Hepatic stellate cell (primary cell): ENCODE results near the gene RAB11FIP3.

Experiments
- DNase-seq: peaks from one replicate; pipeline ENCODE4 v3.0.0; 2011; ENCODE audit warnings: low spot score

Gene RAB11FIP3

GRCh38 chr16:519425-519824 lies 94.0 kb downstream of the RAB11FIP3 start:
- no peak for DNase-seq

DNA sequence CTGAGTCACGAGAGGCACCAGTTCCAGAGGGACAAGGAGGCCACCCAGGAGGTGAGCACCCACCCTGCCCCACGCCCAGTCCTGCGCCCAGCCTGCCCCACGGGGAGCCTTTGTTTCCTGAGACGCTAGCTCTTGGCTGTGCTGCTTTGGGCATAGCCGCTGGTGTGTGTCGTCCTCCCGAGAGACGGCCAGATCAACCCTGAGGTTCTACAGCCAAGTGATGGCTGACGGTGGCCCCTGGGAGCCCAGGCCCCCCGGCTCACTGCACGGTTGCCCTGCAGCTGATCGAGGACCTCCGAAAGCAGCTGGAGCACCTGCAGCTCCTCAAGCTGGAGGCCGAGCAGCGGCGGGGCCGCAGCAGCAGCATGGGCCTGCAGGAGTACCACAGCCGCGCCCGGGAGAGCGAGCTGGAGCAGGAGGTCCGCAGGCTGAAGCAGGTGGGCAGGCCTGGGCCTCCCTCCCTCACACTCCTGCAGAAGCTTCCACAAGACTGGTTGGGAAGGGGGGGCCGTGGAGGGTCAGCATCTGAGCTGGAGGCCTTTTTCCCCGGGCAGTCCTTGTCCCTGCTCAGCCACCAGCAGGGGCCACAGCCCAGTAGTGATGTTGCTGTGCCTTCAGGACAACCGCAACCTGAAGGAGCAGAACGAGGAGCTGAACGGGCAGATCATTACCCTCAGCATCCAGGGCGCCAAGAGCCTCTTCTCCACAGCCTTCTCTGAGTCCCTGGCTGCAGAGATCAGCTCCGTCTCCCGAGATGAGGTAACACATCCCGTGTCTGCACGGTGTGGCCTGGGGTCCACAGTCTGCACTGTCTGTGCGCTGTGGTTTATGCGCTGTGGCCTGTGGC lies 94.6 kb downstream of the RAB11FIP3 start:
- no peak for DNase-seq

DNA sequence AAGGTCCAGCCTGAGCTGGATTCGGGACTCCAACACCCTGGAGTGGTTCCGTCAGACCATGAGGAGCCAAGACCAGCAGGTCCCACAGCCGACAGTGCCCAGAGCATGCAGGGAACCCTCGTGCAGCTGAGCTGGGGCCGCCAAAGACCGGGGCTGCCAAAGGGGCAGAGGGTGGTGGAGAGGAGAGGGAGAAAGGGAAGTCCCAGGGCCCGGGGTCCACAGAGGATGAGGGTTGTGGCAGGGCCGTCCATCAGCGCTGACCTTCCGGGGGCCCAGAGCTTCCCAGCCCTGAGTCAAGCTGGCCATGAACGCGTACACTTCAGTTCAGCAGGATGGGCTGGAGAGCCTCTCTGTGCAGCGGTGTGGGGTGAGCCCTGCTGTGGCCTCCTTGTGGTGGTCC lies 95.4 kb downstream of the RAB11FIP3 start:
- DNase-seq, result no peak

GRCh38 chr16:521381-522210 lies 96.1 kb downstream of the RAB11FIP3 start:
- no peak for DNase-seq

GRCh38 chr16:522320-523096 lies 97.1 kb downstream of the RAB11FIP3 start:
- DNase-seq, result no peak

GRCh38 chr16:523097-523741 lies 97.8 kb downstream of the RAB11FIP3 start:
- no peak for DNase-seq

DNA sequence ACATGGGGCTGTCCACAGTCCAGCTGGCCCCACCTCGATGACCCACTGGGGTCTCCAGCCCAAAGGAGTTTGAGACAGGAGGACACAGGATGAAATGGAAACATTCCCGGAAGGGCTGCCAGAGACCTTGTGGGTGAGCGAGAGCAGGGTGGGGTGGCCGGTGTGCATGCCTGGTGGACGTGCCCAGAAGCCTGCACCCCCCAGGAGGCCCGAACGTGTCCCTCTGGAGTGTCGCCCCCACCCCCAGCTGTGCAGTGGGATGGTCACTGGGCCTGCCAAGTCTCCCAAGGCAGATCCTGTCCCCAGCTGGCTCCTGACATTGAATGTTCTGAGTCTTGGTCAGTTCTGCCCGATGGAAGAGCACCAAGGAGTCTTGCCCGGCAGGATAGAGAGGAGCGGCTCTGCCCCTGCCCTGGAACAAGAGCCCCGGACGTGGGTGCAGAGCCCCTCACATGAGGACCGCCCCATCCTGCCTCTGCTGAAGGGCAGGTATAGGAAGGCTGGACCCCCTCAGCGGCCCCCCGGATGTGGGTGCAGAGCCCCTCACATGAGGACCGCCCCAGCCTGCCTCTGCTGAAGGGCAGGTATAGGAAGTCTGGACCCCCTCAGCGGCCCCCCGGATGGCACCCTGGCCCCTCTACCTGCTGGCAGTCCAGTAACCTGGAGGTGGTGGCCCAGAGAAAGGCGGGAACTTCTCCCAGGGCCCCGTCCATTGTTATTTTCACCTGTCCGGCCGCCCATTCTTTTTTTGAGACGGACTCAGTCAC lies 99.0 kb downstream of the RAB11FIP3 start:
- DNase-seq, result no peak

GRCh38 chr16:525123-525519 lies 99.7 kb downstream of the RAB11FIP3 start:
- no peak for DNase-seq

DNA sequence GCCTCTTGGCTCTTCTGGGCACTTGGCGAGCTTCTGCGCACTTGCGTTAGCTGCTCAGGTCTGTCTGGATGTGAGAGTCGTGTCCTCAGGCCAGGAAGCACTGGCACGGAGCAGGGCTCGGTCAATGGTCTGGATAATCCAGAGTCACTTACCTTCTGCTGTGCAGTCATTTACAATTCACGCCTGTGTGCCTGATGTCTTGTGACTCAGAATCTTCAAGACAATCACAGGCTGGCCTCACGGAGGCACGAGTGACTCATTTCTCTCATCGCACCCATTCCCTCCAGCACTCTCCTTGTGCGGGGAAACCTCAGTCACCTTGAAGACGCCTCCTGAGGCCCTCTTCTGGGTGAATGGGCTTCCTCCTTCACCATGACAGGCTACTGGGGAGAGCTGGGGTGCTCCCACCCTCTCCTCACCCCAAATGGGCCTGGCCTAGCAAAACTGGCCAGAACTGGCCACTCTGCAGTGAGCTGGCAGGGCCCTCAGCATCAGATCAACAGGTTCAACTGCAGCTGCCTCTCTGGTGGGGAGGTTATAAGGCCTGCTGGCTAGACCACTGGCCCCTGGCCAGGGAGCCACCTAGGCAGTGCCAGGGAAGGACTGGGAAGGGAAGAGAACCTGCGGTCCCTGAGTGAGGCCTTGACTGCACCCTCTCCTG lies 100.2 kb downstream of the RAB11FIP3 start:
- peak; percentile 83 for DNase-seq

- DNase-seq, result peak; percentile 50
These were observed 100.9 kb downstream of the RAB11FIP3 start for GRCh38 chr16:526181-527014.

- DNase-seq, result peak; percentile 86
These were observed 101.8 kb downstream of the RAB11FIP3 start, which contains the start of gene CAPN15 for GRCh38 chr16:527015-527903. Gene CAPN15 (plus strand): TSS chr16:527712. CDS start chr16:546839, 19,127 bp downstream.

GRCh38 chr16:528111-529011 lies 102.9 kb downstream of the RAB11FIP3 start:
- peak; percentile 66 for DNase-seq

DNA sequence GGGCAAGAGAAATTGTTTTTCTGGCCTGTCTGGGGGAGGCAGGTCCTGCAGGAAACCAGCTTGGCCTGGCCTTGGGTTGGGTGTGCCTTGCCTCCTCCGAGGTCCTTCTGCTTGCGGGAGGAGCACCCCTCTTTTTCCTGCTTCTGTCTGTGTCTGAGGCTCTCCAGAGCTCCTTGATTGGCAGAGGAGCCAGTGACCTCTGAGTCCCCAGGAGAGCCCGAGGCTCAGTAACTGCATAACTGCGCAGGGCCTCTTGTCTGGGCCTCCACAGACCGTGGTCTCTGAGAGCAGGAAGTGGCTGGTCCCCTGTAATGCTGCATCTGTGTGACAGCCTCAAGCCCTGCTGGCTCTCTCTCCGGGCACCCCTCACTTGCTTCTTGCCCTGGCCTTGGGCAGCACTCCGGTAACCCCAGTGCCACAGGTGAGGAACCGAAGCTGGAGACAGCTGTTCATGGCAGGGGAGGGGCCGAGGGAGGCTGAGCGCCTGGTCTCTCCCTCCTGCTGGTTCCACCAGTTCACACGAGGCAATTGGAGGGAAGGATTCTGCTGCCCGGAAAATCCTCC lies 103.6 kb downstream of the RAB11FIP3 start:
- DNase-seq, result no peak

- DNase-seq, result no peak
These were observed 104.8 kb downstream of the RAB11FIP3 start for GRCh38 chr16:530111-530817.

DNA sequence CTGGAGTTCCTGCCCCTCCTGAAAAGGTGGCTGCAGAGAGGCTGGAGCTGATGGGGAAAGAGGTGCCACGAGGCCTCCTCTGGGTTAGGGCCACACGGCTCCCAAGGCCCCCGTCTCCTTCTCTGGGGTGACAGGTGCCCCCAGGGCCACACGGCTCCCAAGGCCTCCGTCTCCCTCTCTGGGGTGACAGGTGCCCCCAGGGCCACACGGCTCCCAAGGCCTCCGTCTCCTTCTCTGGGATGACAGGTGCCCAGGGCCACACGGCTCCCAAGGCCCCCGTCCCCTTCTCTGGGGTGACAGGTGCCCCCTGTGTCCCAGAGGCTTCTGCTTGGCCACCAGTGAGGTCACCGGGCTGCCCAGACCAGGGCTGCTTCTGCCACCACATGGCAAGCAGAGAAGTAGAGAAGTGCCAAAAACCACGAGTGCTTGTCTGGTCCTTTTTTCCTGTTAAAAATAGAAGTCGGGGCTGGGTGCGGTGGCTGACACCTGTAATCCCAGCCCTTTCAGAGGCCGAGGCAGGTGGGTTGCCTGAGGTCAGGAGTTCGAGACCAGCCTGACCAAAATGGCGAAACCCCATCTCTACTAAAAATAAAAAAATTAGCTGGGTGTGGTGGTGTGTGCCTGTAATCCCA lies 106.2 kb downstream of the RAB11FIP3 start:
- no peak for DNase-seq
